Psoas muscle (tissue), 8 donors: ENCODE measurements around the gene PHF2. TPM values are rescaled to one million over a fixed set of nuclear protein-coding genes. Genes with fewer than 3 reads are reported as not detected.
"Not testable (repeated sequence)": the region's sequence is repeated elsewhere in the genome, so short reads cannot be mapped to it uniquely, and the experiment has no call there.

Experiments used
- ATAC-seq, 4 donors: fragments of 200-7000 bp; cut with Tn5 transposase; one replicate each; pipeline ENCODE4 v1.9.1; 2020; ENCODE audit warnings: moderate library complexity in 3 of 4, mild to moderate bottlenecking in 2 of 4
- DNase-seq, 2 donors: peaks; one replicate each; pipeline ENCODE4 v3.0.0-alpha.2; 2020
- H3K27ac ChIP-seq: fragments of 200-600 bp; one replicate; pipeline ENCODE4 v1.8.0; 2022
- H3K27me3 ChIP-seq, 3 donors: fragments of 200-600 bp in 1 of 3; one replicate each; pipeline versions ENCODE4 v1.6.1 to v1.8.0; 2013 to 2022; ENCODE audit warnings: low read length in 2 of 3, mild to moderate bottlenecking in 2 of 3, moderate library complexity in 1 of 3; ENCODE audit not compliant: insufficient read depth in 3 of 3
- H3K36me3 ChIP-seq, 2 donors: fragments of 200-600 bp in 1 of 2; one replicate each; pipeline versions ENCODE4 v1.6.1 to v1.8.0; 2013 to 2022; ENCODE audit warnings: low read depth in 1 of 2, mild to moderate bottlenecking in 1 of 2, moderate library complexity in 1 of 2; ENCODE audit not compliant: insufficient read depth in 1 of 2
- H3K4me1 ChIP-seq: fragments of 200-600 bp; one replicate; pipeline ENCODE4 v1.8.0; 2022
- H3K4me3 ChIP-seq: fragments of 200-600 bp; one replicate; pipeline ENCODE4 v1.8.0; 2022; ENCODE audit warnings: mild to moderate bottlenecking
- H3K9me3 ChIP-seq: fragments of 200-600 bp; one replicate; pipeline ENCODE4 v1.8.0; 2022
- WGBS, 3 donors: extraction: QIAGEN DNeasy Blood & Tissue Kit; methylation state at CpG; one replicate each; pipeline versions ENCODE4 v1.1.6 to v1.1.7; 2013; 5-methylcytosine and 5-hydroxymethylcytosine counted together
- intact Hi-C, 2 donors: fragments of 100-400 bp; cut with DNase I; formaldehyde crosslinking; loops; one replicate each; pipeline versions ENCODE4 v1.11.0 to v1.14.2; 2022
- polyA plus RNA-seq, 3 donors: library from polyadenylated mRNA; stranded (reverse); fragments of 200-250 nt; gene quantifications; one replicate each; pipeline ENCODE4 v1.2.3, GENCODE V29; 2013
- total RNA-seq, 4 donors: library from RNA; stranded (reverse); fragmentation: NEBNext Ultra II Directional in 2 of 4; extraction: Animal tissue kit (Norgen Biotek cat#: 25700) in 2 of 4; gene quantifications; one replicate each; pipeline versions ENCODE4 v1.2.1 to v1.2.4, GENCODE V29; 2021 to 2023
- TF ChIP-seq, protein P1 (sequence below): fragments of 200-600 bp; IDR thresholded peaks from one replicate; pipeline ENCODE4 v1.8.0; 2022; ENCODE audit warnings: antibody characterized with exemption
- donor health status: healthy with polysubstance abuse.
- donor health status: DM: no; HTN: no; CAD: no; lungs with moderate emphysema.
- donor health status: Bipolar disorder and iron deficiency.
- donor health status: healthy.
- donor health status: DM: yes; HTN: yes; CAD: no.
- donor health status: DM: no; HTN: no; CAD: no.
- donor health status: DM: no; HTN: no; CAD: no.
- donor health status: DM: yes; HTN: yes; CAD: no.

Gene PHF2
- total and polyA plus RNA-seq, 7 donors = 9.3 to 26.6 (median 19.1) TPM

DNA sequence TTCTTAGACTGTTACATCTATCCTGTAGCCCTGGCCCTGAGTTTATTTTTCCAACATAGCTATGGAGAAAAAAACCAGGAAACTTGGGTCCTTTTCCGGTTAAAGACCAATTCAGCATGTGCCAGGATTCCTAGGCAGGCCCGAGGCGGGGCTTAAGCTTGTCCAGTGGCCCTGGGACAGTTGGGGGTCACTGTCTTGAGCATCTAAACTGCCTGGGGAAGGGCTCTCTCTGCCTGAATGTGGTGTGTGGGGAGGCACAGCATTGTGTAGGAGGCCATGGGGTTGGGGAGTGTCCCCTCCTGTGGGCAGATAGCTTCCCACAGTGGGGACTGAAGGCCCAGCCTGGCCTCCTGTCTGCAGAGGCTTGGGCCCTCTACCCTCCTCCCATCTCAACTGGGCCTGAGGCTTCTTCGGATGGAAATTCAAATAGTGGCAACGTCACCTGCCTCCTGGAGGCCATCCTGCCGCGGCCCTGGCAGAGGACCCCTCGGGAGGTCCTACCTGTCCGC lies 88.8 kb downstream of the PHF2 start:
- TF ChIP-seq, protein P1, sequence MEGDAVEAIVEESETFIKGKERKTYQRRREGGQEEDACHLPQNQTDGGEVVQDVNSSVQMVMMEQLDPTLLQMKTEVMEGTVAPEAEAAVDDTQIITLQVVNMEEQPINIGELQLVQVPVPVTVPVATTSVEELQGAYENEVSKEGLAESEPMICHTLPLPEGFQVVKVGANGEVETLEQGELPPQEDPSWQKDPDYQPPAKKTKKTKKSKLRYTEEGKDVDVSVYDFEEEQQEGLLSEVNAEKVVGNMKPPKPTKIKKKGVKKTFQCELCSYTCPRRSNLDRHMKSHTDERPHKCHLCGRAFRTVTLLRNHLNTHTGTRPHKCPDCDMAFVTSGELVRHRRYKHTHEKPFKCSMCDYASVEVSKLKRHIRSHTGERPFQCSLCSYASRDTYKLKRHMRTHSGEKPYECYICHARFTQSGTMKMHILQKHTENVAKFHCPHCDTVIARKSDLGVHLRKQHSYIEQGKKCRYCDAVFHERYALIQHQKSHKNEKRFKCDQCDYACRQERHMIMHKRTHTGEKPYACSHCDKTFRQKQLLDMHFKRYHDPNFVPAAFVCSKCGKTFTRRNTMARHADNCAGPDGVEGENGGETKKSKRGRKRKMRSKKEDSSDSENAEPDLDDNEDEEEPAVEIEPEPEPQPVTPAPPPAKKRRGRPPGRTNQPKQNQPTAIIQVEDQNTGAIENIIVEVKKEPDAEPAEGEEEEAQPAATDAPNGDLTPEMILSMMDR = no peak
- no peak overlapping the region for H3K4me3 ChIP-seq
- peaks cover 0 to 69% of the 10 kb centered on the region in 2 donors for H3K36me3 ChIP-seq
- no peaks in the 10 kb centered on the region for H3K27me3 ChIP-seq
- peak in 1 of 2 donors; percentile 1 for DNase-seq
- H3K27ac ChIP-seq = no peak overlapping the region
- intact Hi-C loops = no loop called here
- ATAC-seq = no peak
- 91 to 93% (median 92%) methylated on average over 9 of the region's 9 CpGs for WGBS, 3 donors
- no peaks in the 10 kb centered on the region for H3K4me1 ChIP-seq
- H3K9me3 ChIP-seq = no peaks in the 10 kb centered on the region

DNA sequence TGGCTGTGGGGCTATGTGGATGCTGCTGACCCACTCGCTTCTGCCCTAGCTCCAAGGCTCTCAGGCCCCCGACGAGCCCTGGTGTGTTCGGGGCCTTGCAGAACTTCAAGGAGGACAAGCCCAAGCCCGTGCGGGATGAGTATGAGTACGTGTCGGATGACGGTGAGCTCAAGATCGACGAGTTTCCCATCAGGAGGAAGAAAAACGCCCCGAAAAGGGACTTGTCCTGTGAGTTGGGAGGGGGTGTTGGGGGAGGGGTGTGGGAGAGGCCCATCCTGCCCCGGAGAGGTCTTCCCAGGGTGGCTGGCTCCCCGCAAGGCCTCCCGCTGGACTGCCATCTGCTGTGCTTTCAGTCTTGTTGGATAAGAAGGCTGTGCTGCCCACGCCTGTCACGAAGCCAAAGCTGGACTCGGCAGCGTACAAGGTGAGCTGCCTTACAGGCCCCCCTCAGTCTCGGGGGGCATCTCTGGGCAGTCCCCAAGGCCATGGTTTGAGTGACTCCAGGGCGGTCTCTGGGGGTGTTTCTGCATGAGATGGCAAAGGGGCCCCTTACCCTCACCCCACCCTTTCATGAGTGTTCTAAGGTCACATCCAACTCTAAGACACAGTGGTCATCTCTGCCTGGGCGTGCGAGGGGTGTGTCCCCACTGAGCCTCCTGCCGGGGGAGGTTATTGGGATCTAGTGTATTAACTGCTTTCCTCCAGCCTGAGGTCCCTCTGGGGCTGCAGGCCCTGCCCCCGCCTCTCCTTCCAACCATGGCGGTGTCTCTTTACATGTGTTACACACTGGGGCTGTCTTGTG lies 89.5 kb downstream of the PHF2 start:
- H3K4me3 ChIP-seq = no peak overlapping the region
- H3K36me3 ChIP-seq = peaks cover 0 to 64% of the 10 kb centered on the region in 2 donors
- TF ChIP-seq, protein P1 = no peak

DNA sequence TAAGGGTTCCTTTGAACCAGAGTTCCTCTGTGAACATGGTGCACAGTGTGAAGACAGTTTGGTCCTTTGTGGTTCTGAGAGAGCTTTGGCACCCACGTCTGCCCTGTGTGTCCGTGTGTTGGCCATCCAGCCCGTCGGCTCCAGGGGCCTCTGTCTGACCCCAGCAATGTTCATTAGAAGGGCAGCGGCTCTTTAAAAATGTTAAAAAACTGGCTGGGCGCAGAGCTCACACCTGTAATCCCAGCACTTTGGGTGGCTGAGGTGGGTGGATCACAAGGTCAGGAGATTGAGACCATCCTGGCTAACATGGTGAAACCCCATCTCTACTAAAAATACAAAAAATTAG lies 90.0 kb downstream of the PHF2 start:
- H3K4me1 ChIP-seq, ATAC-seq, H3K27ac ChIP-seq, H3K9me3 ChIP-seq, intact Hi-C loops, H3K4me3 ChIP-seq, H3K27me3 ChIP-seq: not testable (repeated sequence)
- WGBS, 3 donors = 90 to 93% (median 92%) methylated on average over 6 of the region's 6 CpGs
- peaks cover 0 to 60% of the 10 kb centered on the region in 2 donors for H3K36me3 ChIP-seq
- DNase-seq = peak in 1 of 2 donors; percentile 6

More for the DNA sequence above, 89.5 kb downstream of the PHF2 start:
- intact Hi-C loops = no loop called here
- Histone ChIP-seq H3K9me3 (no peaks in the 10 kb centered on the region), H3K27ac (no peak overlapping the region), H3K27me3 (no peaks in the 10 kb centered on the region), H3K4me1 (no peaks in the 10 kb centered on the region)
- no peak for ATAC-seq
- DNase-seq = peak in 1 of 2 donors; percentile 47
- 87 to 93% (median 91%) methylated on average over 27 of the region's 27 CpGs for WGBS, 3 donors

DNA sequence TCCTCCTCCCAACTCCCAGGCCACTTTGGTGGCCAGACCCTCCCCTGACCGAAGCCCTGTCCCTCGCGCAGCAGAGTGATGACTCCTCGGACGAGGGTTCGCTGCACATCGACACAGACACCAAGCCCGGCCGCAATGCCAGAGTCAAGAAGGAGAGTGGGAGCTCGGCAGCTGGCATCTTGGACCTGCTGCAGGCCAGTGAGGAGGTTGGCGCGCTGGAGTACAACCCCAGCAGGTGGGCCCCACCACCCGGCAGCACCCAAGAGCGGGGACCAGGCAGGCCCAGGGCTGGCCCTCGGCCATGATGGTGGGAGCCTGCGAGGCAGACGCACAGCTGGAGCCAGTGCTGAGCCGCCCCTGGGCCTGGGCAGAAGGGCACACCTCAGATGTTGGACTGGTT lies 90.6 kb downstream of the PHF2 start:
- H3K4me1 ChIP-seq = no peaks in the 10 kb centered on the region
- ATAC-seq (no peak), DNase-seq (peak; percentile 13 to 39)
- intact Hi-C loops = no loop called here
- WGBS, 3 donors = 86 to 93% (median 91%) methylated on average over 18 of the region's 18 CpGs
- no peaks in the 10 kb centered on the region for H3K27me3 ChIP-seq
- TF ChIP-seq, protein P1 = no peak
- H3K27ac ChIP-seq = no peak overlapping the region
- H3K36me3 ChIP-seq = peaks cover 0 to 55% of the 10 kb centered on the region in 2 donors
- H3K9me3 ChIP-seq = no peaks in the 10 kb centered on the region
- no peak overlapping the region for H3K4me3 ChIP-seq

DNA sequence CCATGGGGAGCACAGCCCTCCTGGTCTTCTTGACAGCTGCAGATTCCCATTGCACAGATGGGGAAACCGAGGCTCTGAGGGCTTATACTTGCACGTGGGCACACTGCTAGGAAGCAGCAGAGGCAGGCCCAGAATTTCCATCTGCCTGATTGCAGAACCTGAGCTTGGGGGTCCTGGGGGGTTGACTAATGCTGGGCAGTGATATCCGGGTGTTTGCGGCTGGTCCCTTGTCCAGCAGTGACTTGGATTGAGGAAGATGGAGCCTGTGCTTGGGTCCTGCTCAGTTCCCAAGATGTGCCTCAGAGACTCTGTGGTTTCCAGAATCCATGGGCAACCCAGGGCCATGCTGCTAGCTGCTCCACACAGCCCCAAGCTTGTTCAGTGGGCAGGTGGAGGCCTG lies 91.2 kb downstream of the PHF2 start:
- 67 to 82% (median 74%) methylated on average over 4 of the region's 4 CpGs for WGBS, 3 donors
- DNase-seq (peak; percentile 6), ATAC-seq (no peak)
- TF ChIP-seq, protein P1 = no peak
- H3K4me3 ChIP-seq = no peak overlapping the region
- intact Hi-C loops = no loop called here
- no peaks in the 10 kb centered on the region for H3K9me3 ChIP-seq
- peaks cover 0 to 50% of the 10 kb centered on the region in 2 donors for H3K36me3 ChIP-seq
- no peaks in the 10 kb centered on the region for H3K4me1 ChIP-seq
- H3K27me3 ChIP-seq = no peaks in the 10 kb centered on the region
- no peak overlapping the region for H3K27ac ChIP-seq
